HepG2 (cell line): Measurements from ENCODE around the gene NELL1. TPM values are rescaled to one million over a fixed set of nuclear protein-coding genes. Genes with fewer than 3 reads are reported as not detected.

Experiments used
- ATAC-seq: fragments of 200-7000 bp; cut with Tn5 transposase; 3 replicates; pipeline ENCODE4 v1.9.1; 2020; ENCODE audit warnings: mild to moderate bottlenecking, moderate library complexity
- BruUV-seq: library from RNA; stranded (reverse); fragments of 400-500 nt; replicated peaks from 2 replicates; lab custom pipeline; 2021; lab: Mats Ljungman, UMichigan
- CTCF ChIA-PET: fragments of 300-600 bp; formaldehyde crosslinking; extraction: SDS; loops from one replicate; lab custom pipeline; 2021; ENCODE audit warnings: low total read pairs, inconsistent platforms, low intra/inter-chr PET ratio; lab: Yijun Ruan, JAX
- POLR2A ChIA-PET: fragments of 350-600 bp; sonication (Branson Sonifier 250); formaldehyde crosslinking; loops from one replicate; lab custom pipeline; 2020; ENCODE audit warnings: antibody characterized with exemption, inconsistent platforms; lab: Yijun Ruan, JAX
- DNase-seq: peaks from one replicate; pipeline ENCODE4 v3.0.0-alpha.2; 2015; ENCODE audit warnings: low spot score
- FAIRE-seq: peaks from 3 replicates; lab custom pipeline; 2011; peaks lifted over from hg19 to GRCh38; lab: Jason Lieb, UNC
- H2AFZ ChIP-seq: one replicate; pipeline ENCODE4 v1.6.1; 2011; ENCODE audit warnings: low read length, inconsistent platforms
- H3K27ac ChIP-seq: fragments of 300-600 bp; 3 replicates; pipeline ENCODE4 v1.8.0; 2011; ENCODE audit warnings: mixed run types, mild to moderate bottlenecking, mixed read lengths, low read length, inconsistent platforms; ENCODE audit not compliant: insufficient read depth; ENCODE audit errors: extremely low read length
- H3K27me3 ChIP-seq, 2 experiments: fragments of 200-600 bp in 1 of 2; 2 replicates in 1 of 2; 3 replicates in 1 of 2; pipeline versions ENCODE4 v1.6.0 to v1.8.0; 2011; ENCODE audit warnings: low read length in 2 of 2, mild to moderate bottlenecking in 2 of 2, moderate library complexity in 2 of 2, inconsistent platforms in 1 of 2; ENCODE audit not compliant: insufficient read depth in 2 of 2, control insufficient read depth in 1 of 2
- H3K36me3 ChIP-seq, 2 experiments: fragments of 200-600 bp in 1 of 2; replicated peaks in 1 of 2; 2 replicates in 1 of 2; 3 replicates in 1 of 2; pipeline versions ENCODE4 v1.5.1 to v1.8.0; 2011; ENCODE audit warnings: low read length in 2 of 2, inconsistent platforms in 1 of 2; ENCODE audit not compliant: insufficient read depth in 2 of 2, control insufficient read depth in 1 of 2
- H3K4me1 ChIP-seq: 2 replicates; pipeline ENCODE4 v1.5.1; 2012; ENCODE audit warnings: low read length, inconsistent platforms; ENCODE audit not compliant: insufficient read depth
- H3K4me2 ChIP-seq: 2 replicates; pipeline ENCODE4 v1.6.0; 2011; ENCODE audit warnings: low read depth, low read length, inconsistent platforms
- H3K4me3 ChIP-seq, 3 experiments: fragments of 200-600 bp in 1 of 3; sonication (generic), shearing (Covaris generic) in 1 of 3; replicated peaks in 1 of 3; 2 replicates each; pipeline ENCODE4 v1.5.1; 2011 to 2016; ENCODE audit warnings: low read length in 3 of 3, inconsistent platforms in 2 of 3, low read depth in 2 of 3, mild to moderate bottlenecking in 2 of 3, control low read depth in 1 of 3, mixed read lengths in 1 of 3; ENCODE audit not compliant: insufficient read depth in 1 of 3
- H3K79me2 ChIP-seq: one replicate; pipeline ENCODE4 v1.6.1; 2011; ENCODE audit warnings: low read length, inconsistent platforms; ENCODE audit not compliant: insufficient read depth
- H3K9ac ChIP-seq: 2 replicates; pipeline ENCODE4 v1.6.0; 2011; ENCODE audit warnings: mild to moderate bottlenecking, low read depth, low read length, inconsistent platforms; ENCODE audit not compliant: insufficient read depth
- H3K9me3 ChIP-seq: 2 replicates; pipeline ENCODE4 v1.5.1; 2012; ENCODE audit warnings: mild to moderate bottlenecking, low read length
- H4K20me1 ChIP-seq: 2 replicates; pipeline ENCODE4 v1.6.0; 2011; ENCODE audit warnings: inconsistent platforms, mild to moderate bottlenecking, low read length, moderate library complexity; ENCODE audit not compliant: insufficient read depth
- CBX1 ChIP-seq: IDR thresholded peaks from one replicate; pipeline ENCODE4 v1.6.1; 2016; ENCODE audit warnings: antibody characterized with exemption, low read depth
- ETV6 ChIP-seq: sonication (generic); formaldehyde crosslinking; conservative IDR thresholded peaks from 2 replicates; pipeline ENCODE4 v1.4.0; 2020; ENCODE audit warnings: missing genetic modification reagents
- MIER2 ChIP-seq: IDR thresholded peaks from 2 replicates; pipeline ENCODE4 v1.6.1; 2016; ENCODE audit warnings: missing biosample characterization, missing genetic modification reagents
- POLR2AphosphoS2 ChIP-seq: IDR thresholded peaks from 2 replicates; pipeline ENCODE4 v1.6.1; 2011; ENCODE audit warnings: low read depth, low read length, improper control_type of control experiment
- SP1 ChIP-seq, 2 experiments: fragments of 450-650 bp in 1 of 2; sonication (generic) in 1 of 2; formaldehyde crosslinking in 1 of 2; IDR thresholded peaks; 2 replicates each; pipeline versions ENCODE4 v1.4.0 to v1.6.1; 2016 to 2020; ENCODE audit warnings: missing genetic modification reagents in 1 of 2
- TCF7 ChIP-seq: sonication (generic); IDR thresholded peaks from 2 replicates; pipeline ENCODE4 v1.6.1; 2016; ENCODE audit warnings: antibody characterized with exemption, low read depth
- TEF ChIP-seq: sonication (generic); formaldehyde crosslinking; IDR thresholded peaks from 2 replicates; pipeline ENCODE4 v1.5.0; 2020; ENCODE audit warnings: missing genetic modification reagents
- TIGD3 ChIP-seq: sonication (generic); formaldehyde crosslinking; IDR thresholded peaks from 2 replicates; pipeline ENCODE4 v1.5.1; 2020; ENCODE audit warnings: mild to moderate bottlenecking, missing genetic modification reagents, borderline replicate concordance
- WGBS: methylation state at CpG from one replicate; pipeline ENCODE4 v1.1.6; 2017; ENCODE audit warnings: low lambda C conversion rate; 5-methylcytosine and 5-hydroxymethylcytosine counted together
- in situ Hi-C: cut with HindIII; loops from 2 replicates; pipeline ENCODE4 v1.10.0; 2017; ENCODE audit warnings: low pct_unique_long_range_greater_than_20kb; ENCODE audit not compliant: extremely low pct_ligation_motif_present
- intact Hi-C: fragments of 100-400 bp; cut with micrococcal nuclease; formaldehyde crosslinking; loops from one replicate; pipeline ENCODE4 v1.10.0; 2022; ENCODE audit not compliant: unreplicated experiment
- polyA plus RNA-seq, 8 experiments: library from polyadenylated mRNA; depleted of rRNA in 3 of 8; stranded (reverse) in 7 of 8; unstranded in 1 of 8; fragments of >200 nt; fragmentation: Illumina TruSeq in 4 of 8; extraction: Trizol in 4 of 8; gene quantifications; 2 replicates each; pipeline versions ENCODE4 v1.2.1 to v1.2.3, GENCODE V29; 2011 to 2016; ENCODE audit warnings: low read depth in 4 of 8, missing spikeins in 1 of 8, mixed read lengths in 1 of 8; ENCODE audit not compliant: insufficient read depth in 1 of 8
- total RNA-seq, 5 experiments: library from RNA; depleted of rRNA; stranded (reverse); fragments of >200 nt; fragmentation: Illumina TruSeq; extraction: Trizol; gene quantifications; 2 replicates each; pipeline ENCODE4 v1.2.3, GENCODE V29; 2016; ENCODE audit warnings: low read depth in 1 of 5
- TF ChIP-seq, protein P1 (sequence below): IDR thresholded peaks from 2 replicates; pipeline ENCODE4 v1.6.1; 2016; ENCODE audit warnings: low read depth, borderline replicate concordance
- TF ChIP-seq, protein P2 (sequence below): sonication (generic); formaldehyde crosslinking; IDR thresholded peaks from 2 replicates; pipeline ENCODE4 v1.4.0; 2020; ENCODE audit warnings: missing genetic modification reagents
- TF ChIP-seq, protein P3 (sequence below): sonication (generic); formaldehyde crosslinking; IDR thresholded peaks from 2 replicates; pipeline ENCODE4 v1.8.0; 2022; ENCODE audit warnings: mild to moderate bottlenecking, missing genetic modification reagents, borderline replicate concordance

The NELL1 gene
- total and polyA plus RNA-seq, 2 of the 13 experiments (the other 11 are each of a cell fraction or from before 2014, with no cell fraction given) = not detected

DNA sequence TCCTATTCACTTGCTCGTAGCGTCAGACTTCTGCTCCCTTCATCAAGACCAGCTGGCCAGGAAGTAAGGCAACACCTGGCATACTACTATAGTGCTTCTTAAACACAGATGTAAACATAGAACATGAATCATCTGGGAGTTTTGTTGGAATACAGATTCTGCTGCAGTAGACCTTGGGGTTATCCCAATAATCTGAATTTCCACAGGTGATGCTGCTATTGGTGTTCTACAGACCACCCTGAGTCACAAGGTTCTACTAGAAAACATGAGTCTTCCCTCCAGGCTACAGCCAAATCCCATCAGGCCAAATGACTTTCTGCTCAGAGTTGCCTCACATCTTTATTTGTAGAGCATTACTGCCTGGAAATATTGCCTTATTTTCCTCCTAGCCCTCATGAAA is 175.2 kb downstream of the NELL1 start:
- H3K36me3 ChIP-seq = no peaks in the 10 kb centered on the region
- no peak overlapping the region for H3K27ac ChIP-seq
- H3K9ac ChIP-seq = no peak overlapping the region
- CTCF ChIA-PET = no interaction called here
- no peak overlapping the region for H3K4me3 ChIP-seq
- BruUV-seq = no TSS peak
- intact Hi-C loops = no loop called here
- FAIRE-seq = no peak
- no peak overlapping the region for H2AFZ ChIP-seq
- in situ Hi-C loops = no loop called here
- no peaks in the 10 kb centered on the region for H3K79me2 ChIP-seq
- no peak for TF ChIP-seq ETV6 (CRISPR knock-in tag)
- TF ChIP-seq SP1 (IDR thresholded peaks at IDR 0.05) = no peak
- TF ChIP-seq SP1 (CRISPR knock-in tag; IDR thresholded peaks at IDR 0.05) = no peak
- no peak for TF ChIP-seq POLR2AphosphoS2
- TF ChIP-seq, protein P1, sequence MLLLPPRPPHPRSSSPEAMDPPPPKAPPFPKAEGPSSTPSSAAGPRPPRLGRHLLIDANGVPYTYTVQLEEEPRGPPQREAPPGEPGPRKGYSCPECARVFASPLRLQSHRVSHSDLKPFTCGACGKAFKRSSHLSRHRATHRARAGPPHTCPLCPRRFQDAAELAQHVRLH (CRISPR knock-in tag) = no peak
- no peaks in the 10 kb centered on the region for H3K27me3 ChIP-seq
- ATAC-seq = no peak
- H3K4me2 ChIP-seq = no peak overlapping the region
- POLR2A ChIA-PET = no interaction called here
- no peaks in the 10 kb centered on the region for H3K4me1 ChIP-seq
- H3K9me3 ChIP-seq = no peaks in the 10 kb centered on the region
- DNase-seq = no peak
- no CpG with 5 or more reads among the region's 2 CpGs for WGBS
- no peaks in the 10 kb centered on the region for H4K20me1 ChIP-seq

- H3K9ac ChIP-seq = no peak overlapping the region
- H3K27me3 ChIP-seq = no peaks in the 10 kb centered on the region; a peak in 1 of 5 replicates
- intact Hi-C loops = no loop called here
- no peaks in the 10 kb centered on the region for H4K20me1 ChIP-seq
- H3K4me3 ChIP-seq = no peak overlapping the region
- CTCF ChIA-PET = no interaction called here
- 4% methylated on average over 1 of the region's 1 CpG for WGBS
- no peaks in the 10 kb centered on the region for H3K4me1 ChIP-seq
- no peaks in the 10 kb centered on the region for H3K79me2 ChIP-seq
- in situ Hi-C loops = no loop called here
- no peaks in the 10 kb centered on the region for H3K9me3 ChIP-seq
- no peak overlapping the region for H3K27ac ChIP-seq
- no peak overlapping the region for H3K4me2 ChIP-seq
- no peak overlapping the region for H2AFZ ChIP-seq
- ATAC-seq (no peak), FAIRE-seq (no peak), DNase-seq (no peak)
- POLR2A ChIA-PET = no interaction called here
- no peaks in the 10 kb centered on the region for H3K36me3 ChIP-seq
- no TSS peak for BruUV-seq
- TF ChIP-seq, protein P2, sequence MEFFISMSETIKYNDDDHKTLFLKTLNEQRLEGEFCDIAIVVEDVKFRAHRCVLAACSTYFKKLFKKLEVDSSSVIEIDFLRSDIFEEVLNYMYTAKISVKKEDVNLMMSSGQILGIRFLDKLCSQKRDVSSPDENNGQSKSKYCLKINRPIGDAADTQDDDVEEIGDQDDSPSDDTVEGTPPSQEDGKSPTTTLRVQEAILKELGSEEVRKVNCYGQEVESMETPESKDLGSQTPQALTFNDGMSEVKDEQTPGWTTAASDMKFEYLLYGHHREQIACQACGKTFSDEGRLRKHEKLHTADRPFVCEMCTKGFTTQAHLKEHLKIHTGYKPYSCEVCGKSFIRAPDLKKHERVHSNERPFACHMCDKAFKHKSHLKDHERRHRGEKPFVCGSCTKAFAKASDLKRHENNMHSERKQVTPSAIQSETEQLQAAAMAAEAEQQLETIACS (CRISPR knock-in tag) = no peak
- TF ChIP-seq, protein P3, sequence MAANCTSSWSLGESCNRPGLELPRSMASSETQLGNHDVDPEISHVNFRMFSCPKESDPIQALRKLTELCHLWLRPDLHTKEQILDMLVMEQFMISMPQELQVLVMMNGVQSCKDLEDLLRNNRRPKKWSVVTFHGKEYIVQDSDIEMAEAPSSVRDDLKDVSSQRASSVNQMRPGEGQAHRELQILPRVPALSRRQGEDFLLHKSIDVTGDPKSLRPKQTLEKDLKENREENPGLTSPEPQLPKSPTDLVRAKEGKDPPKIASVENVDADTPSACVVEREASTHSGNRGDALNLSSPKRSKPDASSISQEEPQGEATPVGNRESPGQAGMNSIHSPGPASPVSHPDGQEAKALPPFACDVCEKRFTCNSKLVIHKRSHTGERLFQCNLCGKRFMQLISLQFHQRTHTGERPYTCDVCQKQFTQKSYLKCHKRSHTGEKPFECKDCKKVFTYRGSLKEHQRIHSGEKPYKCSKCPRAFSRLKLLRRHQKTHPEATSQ (CRISPR knock-in tag) = no peak
- TF ChIP-seq CBX1 = no peak
- TF ChIP-seq TEF (CRISPR knock-in tag) = no peak
- TF ChIP-seq TCF7 = no peak
- no peak for TF ChIP-seq TIGD3 (CRISPR knock-in tag)
- peak; percentile 89 for TF ChIP-seq MIER2 (CRISPR knock-in tag)
These were observed 185.0 kb downstream of the NELL1 start for GRCh38 chr11:20854215-20854955.
